Panc1 (cell line): Measurements from ENCODE around the gene NTNG1. TPM values are rescaled to one million over a fixed set of nuclear protein-coding genes. Genes with fewer than 3 reads are reported as not detected.

ENCODE experiments used
- ATAC-seq: fragments of 200-7000 bp; cut with Tn5 transposase; 2 replicates; pipeline ENCODE4 v1.9.1; 2020; ENCODE audit warnings: mild to moderate bottlenecking, moderate library complexity
- BruUV-seq: library from RNA; stranded (reverse); fragments of 400-500 nt; replicated peaks from 2 replicates; lab custom pipeline; 2021; lab: Mats Ljungman, UMichigan
- CTCF ChIA-PET: fragments of 300-600 bp; sonication (Branson Sonifier 250); formaldehyde crosslinking; loops from one replicate; lab custom pipeline; 2022; ENCODE audit warnings: antibody characterized with exemption; lab: Charles Lee
- POLR2A ChIA-PET: fragments of 300-600 bp; sonication (Branson Sonifier 250); formaldehyde crosslinking; loops from one replicate; lab custom pipeline; 2022; ENCODE audit warnings: antibody characterized with exemption; lab: Charles Lee
- DNase-seq: peaks from one replicate; pipeline ENCODE4 v3.0.0-alpha.2; 2010; ENCODE audit warnings: low read depth, low spot score
- H3K27ac ChIP-seq: 2 replicates; pipeline ENCODE4 v1.5.1; 2011; ENCODE audit warnings: mild to moderate bottlenecking, low read length, inconsistent platforms
- H3K27me3 ChIP-seq: fragments of 200-500 bp; sonication (Bioruptor generic); 2 replicates; pipeline ENCODE4 v1.6.0; 2014; ENCODE audit warnings: low read length, inconsistent platforms; ENCODE audit not compliant: control insufficient read depth, insufficient read depth
- H3K36me3 ChIP-seq: fragments of 200-500 bp; sonication (Bioruptor generic); 2 replicates; pipeline ENCODE4 v1.5.1; 2014; ENCODE audit warnings: inconsistent platforms, mild to moderate bottlenecking, low read length, moderate library complexity; ENCODE audit not compliant: control insufficient read depth, insufficient read depth
- H3K4me1 ChIP-seq: 2 replicates; pipeline ENCODE4 v1.5.1; 2011; ENCODE audit warnings: inconsistent platforms, mild to moderate bottlenecking, low read length, moderate library complexity; ENCODE audit not compliant: control insufficient read depth, insufficient read depth
- H3K4me3 ChIP-seq, 2 experiments: 2 replicates each; pipeline ENCODE4 v1.5.1; 2011 to 2012; ENCODE audit warnings: low read depth in 2 of 2, low read length in 2 of 2, mild to moderate bottlenecking in 2 of 2, inconsistent platforms in 1 of 2, moderate library complexity in 1 of 2
- H3K9me3 ChIP-seq: fragments of 200-500 bp; sonication (Bioruptor generic); 2 replicates; pipeline ENCODE4 v1.5.1; 2014; ENCODE audit warnings: low read depth, mild to moderate bottlenecking, inconsistent platforms, low read length, moderate library complexity; ENCODE audit not compliant: control insufficient read depth, insufficient read depth
- POLR2AphosphoS5 ChIP-seq: IDR thresholded peaks from 2 replicates; pipeline ENCODE4 v1.6.1; 2012; ENCODE audit warnings: mild to moderate bottlenecking, low read depth, low read length, moderate library complexity
- SIN3A ChIP-seq: IDR thresholded peaks from 2 replicates; pipeline ENCODE4 v1.6.1; 2012; ENCODE audit warnings: low read depth, mild to moderate bottlenecking, low read length, moderate library complexity, borderline replicate concordance; ENCODE audit not compliant: insufficient read depth
- TCF7L2 ChIP-seq: IDR thresholded peaks from 2 replicates; pipeline ENCODE4 v1.6.1; 2011; ENCODE audit warnings: mild to moderate bottlenecking, low read depth, low read length, inconsistent platforms
- in situ Hi-C: cut with HindIII; loops from 2 replicates; pipeline ENCODE4 v1.10.0; 2016; ENCODE audit warnings: low sequenced_read_pairs, low pct_unique_long_range_greater_than_20kb
- intact Hi-C: fragments of 100-400 bp; cut with micrococcal nuclease; formaldehyde crosslinking; loops from one replicate; pipeline ENCODE4 v1.10.0; 2022; ENCODE audit not compliant: unreplicated experiment
- total RNA-seq: library from RNA; stranded (reverse); gene quantifications from one replicate; pipeline ENCODE4 v1.2.1, GENCODE V29; 2021; ENCODE audit not compliant: unreplicated experiment
- TF ChIP-seq, protein P1 (sequence below): fragments of 450-650 bp; IDR thresholded peaks from 2 replicates; pipeline ENCODE4 v1.5.1; 2017; ENCODE audit warnings: mild to moderate bottlenecking
- TF ChIP-seq, protein P2 (sequence below), 2 experiments: IDR thresholded peaks; 2 replicates each; pipeline ENCODE4 v1.6.1; 2011 to 2012; ENCODE audit warnings: low read depth in 2 of 2, control low read depth in 1 of 2, low read length in 1 of 2, mild to moderate bottlenecking in 1 of 2, moderate library complexity in 1 of 2; ENCODE audit not compliant: insufficient read depth in 1 of 2

Gene NTNG1
- total RNA-seq, 1 experiment from 2014 or later, result 0.13 TPM

DNA sequence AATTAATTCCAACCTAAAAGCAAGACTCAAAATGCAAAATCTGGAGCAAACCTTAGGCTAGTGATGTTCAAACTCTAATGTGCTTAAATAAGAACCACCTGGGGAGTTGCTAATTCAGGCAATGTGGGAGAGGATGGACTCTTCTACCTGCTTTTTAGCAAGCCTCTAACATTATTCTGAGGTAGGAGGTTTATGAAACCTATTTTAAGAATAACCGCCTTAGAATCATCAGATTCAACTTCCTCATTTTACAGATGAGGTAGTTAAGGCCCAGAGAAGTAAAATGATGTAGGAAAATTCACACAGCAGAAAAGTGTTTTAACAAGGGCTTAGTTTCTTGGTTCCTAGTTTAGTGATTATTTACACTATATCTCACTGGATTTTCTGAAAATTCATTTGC, 8.6 kb upstream of the NTNG1 start:
- no peak overlapping the region for H3K4me3 ChIP-seq
- DNase-seq (no peak), ATAC-seq (no peak)
- in situ Hi-C loops (no loop called here), intact Hi-C loops (no loop called here)
- H3K27ac ChIP-seq, result no peak overlapping the region
- ChIA-PET CTCF (no interaction called here), POLR2A (no interaction called here)
- no TSS peak for BruUV-seq
- no peaks in the 10 kb centered on the region for H3K36me3 ChIP-seq
- H3K4me1 ChIP-seq, result no peaks in the 10 kb centered on the region
- TF ChIP-seq, protein P1, sequence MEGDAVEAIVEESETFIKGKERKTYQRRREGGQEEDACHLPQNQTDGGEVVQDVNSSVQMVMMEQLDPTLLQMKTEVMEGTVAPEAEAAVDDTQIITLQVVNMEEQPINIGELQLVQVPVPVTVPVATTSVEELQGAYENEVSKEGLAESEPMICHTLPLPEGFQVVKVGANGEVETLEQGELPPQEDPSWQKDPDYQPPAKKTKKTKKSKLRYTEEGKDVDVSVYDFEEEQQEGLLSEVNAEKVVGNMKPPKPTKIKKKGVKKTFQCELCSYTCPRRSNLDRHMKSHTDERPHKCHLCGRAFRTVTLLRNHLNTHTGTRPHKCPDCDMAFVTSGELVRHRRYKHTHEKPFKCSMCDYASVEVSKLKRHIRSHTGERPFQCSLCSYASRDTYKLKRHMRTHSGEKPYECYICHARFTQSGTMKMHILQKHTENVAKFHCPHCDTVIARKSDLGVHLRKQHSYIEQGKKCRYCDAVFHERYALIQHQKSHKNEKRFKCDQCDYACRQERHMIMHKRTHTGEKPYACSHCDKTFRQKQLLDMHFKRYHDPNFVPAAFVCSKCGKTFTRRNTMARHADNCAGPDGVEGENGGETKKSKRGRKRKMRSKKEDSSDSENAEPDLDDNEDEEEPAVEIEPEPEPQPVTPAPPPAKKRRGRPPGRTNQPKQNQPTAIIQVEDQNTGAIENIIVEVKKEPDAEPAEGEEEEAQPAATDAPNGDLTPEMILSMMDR, result no peak
- no peak for TF ChIP-seq SIN3A
- TF ChIP-seq POLR2AphosphoS5, result no peak
- TF ChIP-seq, protein P2, sequence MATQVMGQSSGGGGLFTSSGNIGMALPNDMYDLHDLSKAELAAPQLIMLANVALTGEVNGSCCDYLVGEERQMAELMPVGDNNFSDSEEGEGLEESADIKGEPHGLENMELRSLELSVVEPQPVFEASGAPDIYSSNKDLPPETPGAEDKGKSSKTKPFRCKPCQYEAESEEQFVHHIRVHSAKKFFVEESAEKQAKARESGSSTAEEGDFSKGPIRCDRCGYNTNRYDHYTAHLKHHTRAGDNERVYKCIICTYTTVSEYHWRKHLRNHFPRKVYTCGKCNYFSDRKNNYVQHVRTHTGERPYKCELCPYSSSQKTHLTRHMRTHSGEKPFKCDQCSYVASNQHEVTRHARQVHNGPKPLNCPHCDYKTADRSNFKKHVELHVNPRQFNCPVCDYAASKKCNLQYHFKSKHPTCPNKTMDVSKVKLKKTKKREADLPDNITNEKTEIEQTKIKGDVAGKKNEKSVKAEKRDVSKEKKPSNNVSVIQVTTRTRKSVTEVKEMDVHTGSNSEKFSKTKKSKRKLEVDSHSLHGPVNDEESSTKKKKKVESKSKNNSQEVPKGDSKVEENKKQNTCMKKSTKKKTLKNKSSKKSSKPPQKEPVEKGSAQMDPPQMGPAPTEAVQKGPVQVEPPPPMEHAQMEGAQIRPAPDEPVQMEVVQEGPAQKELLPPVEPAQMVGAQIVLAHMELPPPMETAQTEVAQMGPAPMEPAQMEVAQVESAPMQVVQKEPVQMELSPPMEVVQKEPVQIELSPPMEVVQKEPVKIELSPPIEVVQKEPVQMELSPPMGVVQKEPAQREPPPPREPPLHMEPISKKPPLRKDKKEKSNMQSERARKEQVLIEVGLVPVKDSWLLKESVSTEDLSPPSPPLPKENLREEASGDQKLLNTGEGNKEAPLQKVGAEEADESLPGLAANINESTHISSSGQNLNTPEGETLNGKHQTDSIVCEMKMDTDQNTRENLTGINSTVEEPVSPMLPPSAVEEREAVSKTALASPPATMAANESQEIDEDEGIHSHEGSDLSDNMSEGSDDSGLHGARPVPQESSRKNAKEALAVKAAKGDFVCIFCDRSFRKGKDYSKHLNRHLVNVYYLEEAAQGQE (IDR thresholded peaks at IDR 0.05; ENCODE audit: insufficient read depth in 1 of 2, low read depth in 2 of 2, low read length in 1 of 2), result no peak
- no peak for TF ChIP-seq TCF7L2
- H3K9me3 ChIP-seq, result no peaks in the 10 kb centered on the region
- no peaks in the 10 kb centered on the region for H3K27me3 ChIP-seq

DNA sequence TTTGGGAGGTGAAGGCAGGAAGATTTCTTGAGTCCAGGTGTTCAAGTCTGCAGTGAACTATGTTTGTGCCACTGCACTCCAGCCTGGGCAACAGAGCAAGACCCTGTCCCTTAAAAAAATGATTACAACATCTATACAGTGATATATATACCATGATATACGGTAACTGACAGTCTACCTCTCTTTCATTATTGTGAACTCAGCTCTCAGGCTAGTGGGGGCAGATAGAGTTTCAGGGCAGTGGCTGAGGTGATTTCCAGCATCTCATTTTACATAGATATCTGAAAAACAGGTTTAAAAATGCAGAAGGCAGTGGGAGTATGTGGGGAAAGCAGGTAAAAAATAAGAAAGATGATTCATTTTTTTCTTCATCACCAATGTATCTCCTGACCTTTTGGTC, 8.1 kb upstream of the NTNG1 start:
- TF ChIP-seq, protein P1, result no peak
- Histone ChIP-seq H3K27ac (no peak overlapping the region), H3K9me3 (no peaks in the 10 kb centered on the region), H3K27me3 (no peaks in the 10 kb centered on the region), H3K4me3 (no peak overlapping the region), H3K36me3 (no peaks in the 10 kb centered on the region), H3K4me1 (no peaks in the 10 kb centered on the region)
- ChIA-PET POLR2A (no interaction called here), CTCF (no interaction called here)
- DNase-seq, result no peak
- ATAC-seq, result no peak
- no TSS peak for BruUV-seq
- intact Hi-C loops (no loop called here), in situ Hi-C loops (no loop called here)

DNA sequence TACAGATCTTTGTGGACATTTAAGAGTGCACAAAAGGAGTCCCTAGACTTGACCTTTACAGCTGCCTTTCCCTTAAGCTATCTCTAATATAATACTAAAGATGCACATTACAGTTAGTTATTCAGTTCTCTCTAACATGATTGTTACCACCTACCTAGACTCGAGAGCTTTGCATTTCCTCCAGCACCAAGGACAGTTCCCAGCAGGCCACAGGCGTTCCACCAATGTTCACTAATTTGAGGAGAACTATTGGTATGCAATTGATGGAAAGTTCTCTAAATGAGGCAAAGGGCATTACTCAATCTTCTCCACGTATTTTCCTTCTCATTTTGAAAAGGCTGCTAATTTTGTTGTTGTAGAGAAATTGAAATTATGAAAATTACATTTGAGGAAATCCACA, 5.4 kb upstream of the NTNG1 start:
- Histone ChIP-seq H3K27ac (no peak overlapping the region), H3K4me1 (no peaks in the 10 kb centered on the region), H3K4me3 (no peak overlapping the region), H3K36me3 (no peaks in the 10 kb centered on the region), H3K9me3 (no peaks in the 10 kb centered on the region), H3K27me3 (no peaks in the 10 kb centered on the region)
- intact Hi-C loops (no loop called here), in situ Hi-C loops (no loop called here)
- no peak for DNase-seq
- CTCF ChIA-PET, result no interaction called here
- TF ChIP-seq SIN3A (no peak), TCF7L2 (no peak)
- TF ChIP-seq, protein P1, result no peak
- TF ChIP-seq, protein P2 (IDR thresholded peaks at IDR 0.05; ENCODE audit: insufficient read depth in 1 of 2, low read depth in 2 of 2, low read length in 1 of 2), result peak; percentile 83 to 86
- no peak for ATAC-seq
- POLR2A ChIA-PET, result no interaction called here
- no TSS peak for BruUV-seq
